ENCODE results near the gene AP3M1. TPM values are rescaled to one million over a fixed set of nuclear protein-coding genes. Genes with fewer than 3 reads are reported as not detected.
A peak's percentile ranks its signal among the peaks of the same experiment; 100 is the strongest.

Gene AP3M1
- total RNA-seq, 1 donor from 2014 or later: 48.0 TPM

GRCh38 chr10:74103560-74104258, 46.9 kb downstream of the AP3M1 start:
- Mint-ChIP-seq H3K4me3 (no peak overlapping the region), H3K27ac (no peak overlapping the region), H3K36me3 (peaks cover 42% of the 10 kb centered on the region), H3K4me1 (ENCODE audit: unreplicated experiment) (peaks cover 6% of the 10 kb centered on the region), H3K27me3 (no peaks in the 10 kb centered on the region), H3K9me3 (no peaks in the 10 kb centered on the region)
- no peak for DNase-seq (ENCODE audit: extremely low spot score, unreplicated experiment)
- TF ChIP-seq CTCF (conservative IDR thresholded peaks at IDR 0.05): peak; percentile 58

DNA sequence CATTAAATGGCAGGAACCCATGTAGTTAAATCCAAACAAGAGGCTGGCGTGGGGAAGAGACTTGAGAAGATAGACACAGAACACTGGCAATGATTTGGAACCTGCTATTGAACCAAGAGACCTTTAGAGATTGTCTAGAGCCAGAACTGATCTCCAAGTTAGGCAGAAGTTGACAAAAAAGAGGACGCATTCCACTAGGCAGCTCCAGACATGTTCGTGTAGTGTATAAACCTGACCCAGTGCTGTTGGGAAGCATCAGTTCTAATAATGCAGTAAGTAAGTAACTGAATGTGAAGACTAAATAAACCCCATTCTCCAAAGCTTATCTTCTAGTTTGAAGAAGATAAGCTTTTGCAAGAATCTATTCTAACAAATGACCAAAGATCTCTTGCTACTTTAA, 50.8 kb downstream of the AP3M1 start:
- H3K27ac Mint-ChIP-seq: no peak overlapping the region
- H3K9me3 Mint-ChIP-seq: no peaks in the 10 kb centered on the region
- peaks cover 45% of the 10 kb centered on the region for H3K36me3 Mint-ChIP-seq
- no peaks in the 10 kb centered on the region for H3K4me1 Mint-ChIP-seq (ENCODE audit: unreplicated experiment)
- no peak overlapping the region for H3K4me3 Mint-ChIP-seq
- no peaks in the 10 kb centered on the region for H3K27me3 Mint-ChIP-seq
- no peak for DNase-seq (ENCODE audit: extremely low spot score, unreplicated experiment)
- no peak for TF ChIP-seq CTCF (conservative IDR thresholded peaks at IDR 0.05)

- no peak overlapping the region for H3K27ac Mint-ChIP-seq
- peaks cover 47% of the 10 kb centered on the region for H3K36me3 Mint-ChIP-seq
- no peaks in the 10 kb centered on the region for H3K4me1 Mint-ChIP-seq (ENCODE audit: unreplicated experiment)
- no peak for DNase-seq (ENCODE audit: extremely low spot score, unreplicated experiment)
- H3K27me3 Mint-ChIP-seq: no peaks in the 10 kb centered on the region
- no peak overlapping the region for H3K4me3 Mint-ChIP-seq
- no peaks in the 10 kb centered on the region for H3K9me3 Mint-ChIP-seq
- no peak for TF ChIP-seq CTCF (conservative IDR thresholded peaks at IDR 0.05)
Measured at GRCh38 chr10:74099420-74099819, 51.2 kb downstream of the AP3M1 start.

GRCh38 chr10:74097776-74098175, 52.9 kb downstream of the AP3M1 start:
- DNase-seq (ENCODE audit: extremely low spot score, unreplicated experiment): no peak
- Mint-ChIP-seq H3K9me3 (no peaks in the 10 kb centered on the region), H3K36me3 (peaks cover 41% of the 10 kb centered on the region), H3K27ac (no peak overlapping the region), H3K4me3 (no peak overlapping the region), H3K4me1 (ENCODE audit: unreplicated experiment) (no peaks in the 10 kb centered on the region), H3K27me3 (no peaks in the 10 kb centered on the region)
- TF ChIP-seq CTCF (conservative IDR thresholded peaks at IDR 0.05): no peak

DNA sequence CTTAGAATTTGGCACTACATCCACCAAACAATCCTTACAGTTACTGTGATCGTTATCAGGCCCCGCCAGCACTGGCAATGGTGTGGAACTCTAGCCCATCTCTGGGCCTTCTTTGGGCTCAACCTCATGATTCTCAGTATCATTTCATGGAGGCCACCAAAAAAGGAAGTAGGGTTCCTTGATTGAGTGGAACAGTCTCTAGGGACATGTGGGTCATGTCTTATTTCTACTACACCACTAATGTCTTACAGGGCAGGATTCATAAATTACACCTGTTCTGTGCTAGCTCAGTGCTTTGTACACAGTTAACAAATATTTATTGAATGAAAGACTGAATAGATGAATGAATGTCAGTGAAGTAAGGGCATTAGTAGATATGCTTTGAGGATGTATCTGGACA, 53.9 kb downstream of the AP3M1 start:
- no peaks in the 10 kb centered on the region for H3K27me3 Mint-ChIP-seq

More for the DNA sequence above, 53.9 kb downstream of the AP3M1 start:
- DNase-seq (ENCODE audit: extremely low spot score, unreplicated experiment): no peak
- H3K36me3 Mint-ChIP-seq: peaks cover 48% of the 10 kb centered on the region
- no peak overlapping the region for H3K4me3 Mint-ChIP-seq
- no peaks in the 10 kb centered on the region for H3K9me3 Mint-ChIP-seq
- no peak for TF ChIP-seq CTCF (conservative IDR thresholded peaks at IDR 0.05)
- no peak overlapping the region for H3K27ac Mint-ChIP-seq
- H3K4me1 Mint-ChIP-seq (ENCODE audit: unreplicated experiment): no peaks in the 10 kb centered on the region
